Left ventricle myocardium inferior (tissue), 1 donor: Measurements from ENCODE around the gene UTY. TPM values are rescaled to one million over a fixed set of nuclear protein-coding genes. Genes with fewer than 3 reads are reported as not detected.

Experiments
- DNase-seq: peaks from one replicate; pipeline ENCODE4 v3.0.0-alpha.2; 2020
- H3K27ac ChIP-seq: fragments of 200-600 bp; replicated peaks from 2 replicates; pipeline ENCODE4 v1.8.0; 2021
- H3K27me3 ChIP-seq: fragments of 200-600 bp; 2 replicates; pipeline ENCODE4 v1.8.0; 2021; ENCODE audit warnings: low read depth
- H3K36me3 ChIP-seq: fragments of 200-600 bp; 2 replicates; pipeline ENCODE4 v1.8.0; 2021
- H3K4me1 ChIP-seq: fragments of 200-600 bp; 2 replicates; pipeline ENCODE4 v1.8.0; 2021
- H3K4me3 ChIP-seq: fragments of 200-600 bp; 2 replicates; pipeline ENCODE4 v1.8.0; 2021; ENCODE audit warnings: mild to moderate bottlenecking, moderate library complexity
- H3K9me3 ChIP-seq: fragments of 200-600 bp; replicated peaks from 2 replicates; pipeline ENCODE4 v1.8.0; 2021
- CTCF ChIP-seq: fragments of 200-600 bp; IDR thresholded peaks from 2 replicates; pipeline ENCODE4 v1.8.0; 2021; ENCODE audit warnings: antibody characterized with exemption, mild to moderate bottlenecking, borderline replicate concordance
- intact Hi-C: fragments of 100-400 bp; cut with micrococcal nuclease; formaldehyde crosslinking; loops from one replicate; pipeline ENCODE4 v1.11.0; 2022
- total RNA-seq: library from RNA; stranded (reverse); fragmentation: NEBNext Ultra II Directional; extraction: Animal tissue kit (Norgen Biotek cat#: 25700); gene quantifications from one replicate; pipeline ENCODE4 v1.2.1, GENCODE V29; 2021
- donor health status: DM: no; HTN: yes; CAD: no; lungs with severe emphysema.

Gene UTY
- total RNA-seq, 1 donor from 2014 or later, result 10.4 TPM

DNA sequence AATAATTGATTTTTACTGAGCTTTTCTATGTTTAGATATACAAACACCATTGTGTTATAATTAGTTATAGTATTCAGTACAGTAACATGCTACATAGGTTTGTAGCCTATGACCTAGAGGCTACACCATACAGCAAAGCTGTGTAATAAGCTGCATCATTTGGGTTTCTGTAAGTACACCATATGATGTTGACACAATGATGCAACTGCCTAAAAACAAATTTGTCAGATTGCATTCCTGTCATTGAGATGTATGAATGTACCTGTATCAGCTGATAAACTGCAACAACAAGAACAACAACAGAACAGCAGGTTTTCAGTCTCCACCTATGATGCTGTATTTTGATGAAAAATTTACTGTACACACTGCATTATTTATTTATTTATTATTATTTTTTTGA, 64.3 kb downstream of the UTY start:
- intact Hi-C loops, result no loop called here
- Histone ChIP-seq H3K36me3 (no peaks in the 10 kb centered on the region), H3K4me3 (no peak overlapping the region), H3K4me1 (peaks cover 38% of the 10 kb centered on the region), H3K9me3 (no peaks in the 10 kb centered on the region), H3K27ac (no peak overlapping the region), H3K27me3 (no peaks in the 10 kb centered on the region)
- no peak for TF ChIP-seq CTCF
- DNase-seq, result no peak

GRCh38 chrY:13398876-13399275, 81.0 kb downstream of the UTY start:
- H3K9me3 ChIP-seq, result no peaks in the 10 kb centered on the region
- H3K27me3 ChIP-seq, result no peaks in the 10 kb centered on the region
- H3K4me3 ChIP-seq, result no peak overlapping the region
- no peak for DNase-seq
- no peak overlapping the region for H3K27ac ChIP-seq
- no peak for TF ChIP-seq CTCF
- H3K4me1 ChIP-seq, result no peaks in the 10 kb centered on the region
- H3K36me3 ChIP-seq, result no peaks in the 10 kb centered on the region
- intact Hi-C loops, result no loop called here

GRCh38 chrY:13381110-13381683, 98.6 kb downstream of the UTY start:
- Histone ChIP-seq H3K4me3 (no peak overlapping the region), H3K36me3 (no peaks in the 10 kb centered on the region), H3K4me1 (no peaks in the 10 kb centered on the region), H3K27ac (no peak overlapping the region), H3K27me3 (no peaks in the 10 kb centered on the region), H3K9me3 (no peaks in the 10 kb centered on the region)
- DNase-seq, result no peak
- no peak for TF ChIP-seq CTCF
- intact Hi-C loops, result no loop called here

DNA sequence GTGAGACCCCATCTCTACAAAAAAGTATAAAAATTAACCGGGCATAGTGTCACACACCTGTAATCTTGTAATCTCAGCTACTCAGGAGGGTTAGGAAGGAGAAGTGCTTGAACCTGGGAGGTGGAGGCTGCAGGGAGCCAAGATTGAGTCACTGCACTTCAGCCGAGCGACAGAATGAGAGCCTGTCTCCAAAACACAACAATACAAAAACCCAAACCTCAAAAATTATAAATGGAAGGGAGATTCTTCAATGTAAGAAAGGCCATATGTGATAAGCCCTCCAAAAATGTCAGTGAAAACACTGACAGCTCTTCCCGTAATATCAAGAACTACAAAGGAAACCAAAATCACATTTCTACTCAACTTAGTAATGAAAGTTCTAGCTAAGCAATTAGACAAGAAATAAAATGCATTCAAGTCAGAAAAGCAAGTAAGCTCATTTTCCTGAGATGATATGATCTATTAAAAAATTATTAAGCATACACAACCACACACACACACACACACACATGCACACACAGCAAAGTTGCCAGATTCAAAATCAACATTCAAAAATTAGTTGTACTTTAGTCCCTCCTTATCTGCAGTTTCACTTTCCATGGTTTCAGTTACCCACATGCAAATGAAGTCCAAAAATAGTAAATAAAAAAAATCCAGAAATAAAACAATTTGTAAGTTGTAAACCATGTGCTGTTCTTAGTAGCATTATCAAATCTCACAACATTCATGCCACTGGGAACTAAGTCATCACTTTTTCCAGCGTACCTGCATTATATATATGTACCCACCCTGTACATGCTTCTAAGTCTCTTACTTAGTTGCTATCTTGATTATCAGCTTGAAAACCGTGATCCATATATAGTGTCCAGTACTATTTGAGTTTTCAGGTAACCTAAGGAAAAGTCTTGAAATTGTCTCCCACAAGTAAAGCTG, 108.7 kb downstream of the UTY start:
- TF ChIP-seq CTCF, result no peak
- Histone ChIP-seq H3K27me3 (no peaks in the 10 kb centered on the region), H3K27ac (no peak overlapping the region), H3K9me3 (no peaks in the 10 kb centered on the region), H3K4me3 (no peak overlapping the region), H3K4me1 (peaks cover 5% of the 10 kb centered on the region), H3K36me3 (no peaks in the 10 kb centered on the region)
- intact Hi-C loops, result loop anchor here (10.0 kb wide), 1 partner anchor 54 kb away; no protein-coding TSS in a partner anchor
- DNase-seq, result no peak

DNA sequence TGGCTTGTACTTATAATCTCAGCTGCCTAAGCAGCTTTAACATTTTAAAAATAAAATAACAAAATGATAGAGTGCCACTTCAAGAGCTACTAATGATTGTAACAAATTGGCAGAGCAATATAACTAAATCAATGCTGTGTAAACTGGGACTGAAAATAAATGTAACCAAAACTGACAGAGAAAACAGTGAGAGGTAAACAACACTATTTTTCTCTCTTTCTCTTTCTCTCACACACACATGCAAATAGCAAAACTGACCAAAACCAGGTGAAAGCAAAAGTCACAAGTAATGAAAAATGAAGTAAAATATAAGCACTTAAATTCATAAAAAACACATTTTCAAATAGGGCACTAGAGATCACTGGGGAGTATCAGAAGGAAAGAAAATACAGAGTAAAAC, 109.6 kb downstream of the UTY start:
- Histone ChIP-seq H3K9me3 (no peaks in the 10 kb centered on the region), H3K36me3 (no peaks in the 10 kb centered on the region), H3K4me1 (peaks cover 5% of the 10 kb centered on the region), H3K4me3 (no peak overlapping the region), H3K27ac (no peak overlapping the region), H3K27me3 (no peaks in the 10 kb centered on the region)
- intact Hi-C loops, result loop anchor here (10.0 kb wide), 1 partner anchor 55 kb away; no protein-coding TSS in a partner anchor
- no peak for DNase-seq
- TF ChIP-seq CTCF, result no peak
